HG02870 (cell line): ENCODE measurements around the gene STRN4.

Experiments
- ATAC-seq: cut with Tn5 transposase; IDR thresholded peaks from one replicate; pipeline ENCODE4 v1.9.1; 2021; ENCODE audit warnings: mild to moderate bottlenecking, moderate library complexity; ENCODE audit not compliant: unreplicated experiment

STRN4 gene

GRCh38 chr19:46674416-46675178 is 71.7 kb downstream of the STRN4 start:
- no peak for ATAC-seq

GRCh38 chr19:46670813-46671212 is 75.4 kb downstream of the STRN4 start:
- no peak for ATAC-seq
